Right ventricle myocardium superior (tissue), 1 donor: ENCODE results near the gene ATG9A. TPM values are rescaled to one million over a fixed set of nuclear protein-coding genes. Genes with fewer than 3 reads are reported as not detected.

Experiments
- ATAC-seq: fragments of 200-7000 bp; cut with Tn5 transposase; one replicate; pipeline ENCODE4 v1.9.1; 2020; ENCODE audit warnings: mild to moderate bottlenecking; ENCODE audit not compliant: poor library complexity
- DNase-seq: peaks from one replicate; pipeline ENCODE4 v3.0.0-alpha.2; 2020
- intact Hi-C: fragments of 100-400 bp; cut with DNase I; formaldehyde crosslinking; loops from one replicate; pipeline ENCODE4 v1.11.2; 2022
- total RNA-seq: library from RNA; stranded (reverse); fragmentation: NEBNext Ultra II Directional; extraction: Animal tissue kit (Norgen Biotek cat#: 25700); gene quantifications from one replicate; pipeline ENCODE4 v1.2.1, GENCODE V29; 2021
- donor health status: DM: no; HTN: yes; CAD: no; lungs with severe emphysema.

The ATG9A gene
- total RNA-seq, 1 donor from 2014 or later, result 86.3 TPM

DNA sequence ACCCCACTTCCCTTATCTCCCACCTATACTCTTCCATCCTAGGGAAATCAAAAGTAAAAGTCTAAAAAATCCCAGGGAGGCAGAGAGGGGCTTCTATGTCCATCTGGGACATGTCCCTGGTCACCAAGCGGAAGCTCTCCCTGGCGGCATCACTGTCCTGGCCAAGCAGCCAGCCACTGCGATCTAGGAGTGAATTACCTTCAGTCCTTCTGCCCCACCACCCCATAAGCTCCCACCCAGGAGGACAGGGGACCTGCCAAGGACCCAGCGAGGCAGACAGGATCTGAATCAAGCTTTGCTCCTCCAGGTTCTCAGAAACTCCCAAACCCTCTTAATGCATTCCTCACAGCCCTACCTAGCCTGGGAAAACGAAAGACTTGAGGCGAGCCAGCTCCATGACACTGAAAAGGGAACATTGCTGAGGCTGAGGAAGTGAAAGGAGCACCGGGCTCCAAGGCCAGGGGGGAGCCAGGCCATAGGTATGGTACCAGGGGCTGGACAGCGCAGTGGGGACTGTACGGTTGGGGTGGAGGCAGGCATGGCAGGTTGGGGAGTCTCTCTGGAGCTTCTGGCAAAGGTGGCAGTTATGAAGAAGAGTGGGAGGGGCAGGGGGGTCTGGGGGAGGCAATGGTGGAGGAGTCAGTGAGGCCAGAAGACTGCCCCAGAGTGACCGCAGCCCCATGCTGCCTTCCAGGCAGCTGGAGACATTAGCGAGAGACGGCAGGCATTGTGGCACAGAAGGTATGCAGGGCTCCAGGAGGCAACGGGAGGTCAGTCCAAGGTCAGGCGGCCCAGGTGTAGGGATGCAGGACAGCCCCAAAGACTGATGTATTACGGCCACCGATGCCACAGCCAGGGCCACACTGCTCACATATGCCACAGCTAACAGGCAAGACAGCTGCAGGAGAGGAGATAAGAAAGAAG is 56.9 kb downstream of the ATG9A start:
- ATAC-seq, result no peak
- intact Hi-C loops, result no loop called here
- DNase-seq, result no peak

DNA sequence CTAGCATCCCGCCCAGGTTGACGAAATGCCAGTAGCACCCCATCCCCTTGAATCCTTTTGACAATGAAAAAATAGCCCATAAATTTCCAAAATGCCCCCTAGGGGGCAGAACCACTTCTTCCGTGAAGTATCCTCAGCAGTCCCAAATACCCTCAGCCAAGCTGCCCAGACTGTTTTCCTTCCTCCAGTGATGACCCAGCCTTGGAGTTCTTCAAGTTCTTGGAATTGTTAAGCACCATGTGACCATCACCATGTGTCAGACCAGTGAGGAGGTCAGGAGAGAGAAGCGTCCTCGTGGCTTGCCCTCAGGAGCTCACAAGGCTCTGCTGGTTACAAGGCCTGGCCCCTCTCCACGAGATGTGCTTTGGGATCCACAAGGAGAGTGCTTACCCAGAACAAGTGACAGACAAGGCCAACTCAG is 58.2 kb downstream of the ATG9A start:
- intact Hi-C loops, result no loop called here
- ATAC-seq (peak; percentile 70), DNase-seq (peak; percentile 66)

DNA sequence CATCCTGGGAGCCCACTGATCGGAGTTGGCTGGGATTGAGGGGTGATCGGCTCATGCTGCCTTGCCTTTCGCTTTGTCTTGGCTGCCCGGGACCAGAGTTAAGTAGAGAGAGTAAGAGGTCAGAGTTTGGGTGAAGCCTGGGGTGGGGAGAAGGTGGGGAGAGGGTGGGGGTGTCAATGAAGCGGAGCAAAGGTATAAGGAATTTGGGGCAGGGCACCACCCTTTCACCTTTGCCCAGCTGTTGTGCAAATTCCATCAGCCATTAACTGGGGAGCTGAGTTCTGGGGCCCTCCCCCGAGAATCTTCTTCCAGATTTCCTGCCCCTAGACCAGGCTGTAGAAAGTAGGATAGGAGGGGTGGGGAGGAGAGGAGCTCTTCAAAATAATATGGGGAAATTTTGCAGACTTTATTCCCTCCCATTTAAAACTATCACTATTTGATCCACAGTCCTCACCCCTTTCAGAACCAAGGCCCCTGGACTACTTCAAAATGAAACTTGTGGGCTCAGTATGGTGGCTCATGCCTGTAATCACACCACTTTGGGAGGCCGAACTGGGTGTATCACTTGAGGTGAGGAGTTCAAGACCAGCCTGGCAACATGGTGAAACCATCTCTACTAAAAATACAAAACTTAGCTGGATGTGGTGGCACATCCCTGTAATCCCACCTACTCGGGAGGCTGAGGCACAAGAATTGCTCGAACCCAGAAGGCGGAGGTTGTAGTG is 59.3 kb downstream of the ATG9A start, which contains the start of gene SLC23A3:
SLC23A3 (minus strand) TSS at position 100 of the 725 bp plus-strand sequence; CDS start at position 55, 45 bp downstream.
- intact Hi-C loops, result no loop called here
- DNase-seq (no peak), ATAC-seq (no peak)

Other genes starting within 250 kb of the ATG9A start
- gene FEV, start 244.5 kb downstream of the ATG9A start, total RNA-seq, result not detected
- not detected for gene CRYBA2, start 236.2 kb downstream of the ATG9A start, total RNA-seq
- not detected for gene CFAP65, start 188.1 kb downstream of the ATG9A start, total RNA-seq
- gene IHH, start 168.7 kb downstream of the ATG9A start, total RNA-seq, result not detected
- 7.5 TPM for gene NHEJ1, start 68.8 kb downstream of the ATG9A start, total RNA-seq
- gene SLC23A3, start 59.6 kb downstream of the ATG9A start, total RNA-seq, result 1.4 TPM
- gene CNPPD1, start 52.7 kb downstream of the ATG9A start, total RNA-seq, result 69.3 TPM
- gene RETREG2, start 51.4 kb downstream of the ATG9A start, total RNA-seq, result 36.8 TPM
- 21.3 TPM for gene ZFAND2B, start 22.9 kb downstream of the ATG9A start, total RNA-seq
- 25.2 TPM for gene ABCB6, start 10.7 kb downstream of the ATG9A start, total RNA-seq
- gene ANKZF1, start 170 bp upstream of the ATG9A start, total RNA-seq, result 27.3 TPM
- 1.4 TPM for gene GLB1L, start 15.8 kb upstream of the ATG9A start, total RNA-seq
- gene STK16, start 15.8 kb upstream of the ATG9A start, total RNA-seq, result 16.7 TPM
- gene TUBA4B, start 23.6 kb upstream of the ATG9A start, total RNA-seq, result not detected
- gene TUBA4A, start 24.3 kb upstream of the ATG9A start, total RNA-seq, result 84.3 TPM
- gene DNAJB2, start 49.7 kb upstream of the ATG9A start, total RNA-seq, result 83.3 TPM
- gene PTPRN, start 79.8 kb upstream of the ATG9A start, total RNA-seq, result not detected
- gene RESP18, start 103.1 kb upstream of the ATG9A start, total RNA-seq, result not detected
- gene DNPEP, start 158.3 kb upstream of the ATG9A start, total RNA-seq, result 76.5 TPM
- gene DES, start 188.7 kb upstream of the ATG9A start, total RNA-seq, result 12,920 TPM
- gene SPEG, start 205.2 kb upstream of the ATG9A start, total RNA-seq, result 103 TPM